Astrocyte (in vitro differentiated cells and primary cell): ENCODE results near the gene STXBP5. TPM values are rescaled to one million over a fixed set of nuclear protein-coding genes. Genes with fewer than 3 reads are reported as not detected.

Source experiments
- DNase-seq: peaks from one replicate; pipeline ENCODE4 v3.0.0-alpha.2; 2010; ENCODE audit warnings: low read depth
- FAIRE-seq: peaks from 2 replicates; lab custom pipeline; 2011; peaks lifted over from hg19 to GRCh38; lab: Jason Lieb, UNC
- H2AFZ ChIP-seq: 2 replicates; pipeline ENCODE4 v1.6.0; 2012; ENCODE audit warnings: low read depth, low read length, inconsistent platforms
- H3K27ac ChIP-seq: 2 replicates; pipeline ENCODE4 v1.5.1; 2011; ENCODE audit warnings: low read depth, low read length, inconsistent platforms
- H3K27me3 ChIP-seq: 2 replicates; pipeline ENCODE4 v1.6.0; 2011; ENCODE audit warnings: low read length, inconsistent platforms; ENCODE audit not compliant: insufficient read depth
- H3K36me3 ChIP-seq: 2 replicates; pipeline ENCODE4 v1.5.1; 2011; ENCODE audit warnings: low read length, inconsistent platforms; ENCODE audit not compliant: insufficient read depth
- H3K4me1 ChIP-seq: 2 replicates; pipeline ENCODE4 v1.5.1; 2011; ENCODE audit warnings: low read length, inconsistent platforms; ENCODE audit not compliant: insufficient read depth
- H3K4me2 ChIP-seq: 2 replicates; pipeline ENCODE4 v1.6.0; 2012; ENCODE audit warnings: low read length, inconsistent platforms
- H3K4me3 ChIP-seq: 2 replicates; pipeline ENCODE4 v1.5.1; 2011; ENCODE audit warnings: low read depth, mild to moderate bottlenecking, low read length, inconsistent platforms; ENCODE audit not compliant: insufficient read depth
- H3K79me2 ChIP-seq: 2 replicates; pipeline ENCODE4 v1.6.0; 2012; ENCODE audit warnings: mild to moderate bottlenecking, low read length, inconsistent platforms; ENCODE audit not compliant: insufficient read depth
- H3K9ac ChIP-seq: 2 replicates; pipeline ENCODE4 v1.6.0; 2012; ENCODE audit warnings: mild to moderate bottlenecking, low read length, inconsistent platforms
- H3K9me3 ChIP-seq: 2 replicates; pipeline ENCODE4 v1.5.1; 2012; ENCODE audit warnings: low read depth, mild to moderate bottlenecking, low read length, inconsistent platforms; ENCODE audit not compliant: insufficient read depth
- H4K20me1 ChIP-seq: 2 replicates; pipeline ENCODE4 v1.6.0; 2012; ENCODE audit warnings: low read length, inconsistent platforms; ENCODE audit not compliant: insufficient read depth
- H3K27ac Mint-ChIP-seq: one replicate; pipeline ENCODE4 v1.8.0; 2021; ENCODE audit warnings: mild to moderate bottlenecking, mixed read lengths; ENCODE audit not compliant: unreplicated experiment
- H3K27me3 Mint-ChIP-seq: one replicate; pipeline ENCODE4 v1.8.0; 2021; ENCODE audit warnings: low read depth, mixed read lengths; ENCODE audit not compliant: unreplicated experiment
- H3K36me3 Mint-ChIP-seq: one replicate; pipeline ENCODE4 v1.8.0; 2021; ENCODE audit warnings: low read depth, mixed read lengths; ENCODE audit not compliant: unreplicated experiment
- H3K4me1 Mint-ChIP-seq: one replicate; pipeline ENCODE4 v1.8.0; 2021; ENCODE audit warnings: low read depth, mixed read lengths; ENCODE audit not compliant: unreplicated experiment
- H3K4me3 Mint-ChIP-seq: one replicate; pipeline ENCODE4 v1.8.0; 2021; ENCODE audit warnings: mild to moderate bottlenecking, moderate library complexity, mixed read lengths; ENCODE audit not compliant: unreplicated experiment
- H3K9me3 Mint-ChIP-seq: one replicate; pipeline ENCODE4 v1.8.0; 2021; ENCODE audit warnings: mild to moderate bottlenecking, mixed read lengths; ENCODE audit not compliant: unreplicated experiment
- CTCF ChIP-seq: IDR thresholded peaks from 2 replicates; pipeline ENCODE4 v1.5.1; 2011; ENCODE audit warnings: low read depth, mild to moderate bottlenecking, inconsistent platforms, low read length, moderate library complexity; ENCODE audit not compliant: insufficient read depth
- EZH2 ChIP-seq: IDR thresholded peaks from 2 replicates; pipeline ENCODE4 v1.6.1; 2012; ENCODE audit warnings: mild to moderate bottlenecking, low read length, inconsistent platforms; ENCODE audit not compliant: insufficient read depth
- total RNA-seq: library from RNA; stranded (reverse); gene quantifications from 2 replicates; pipeline ENCODE4 v1.2.1, GENCODE V29; 2021

Gene STXBP5
- total RNA-seq, 1 donor from 2014 or later: 25.7 TPM

- H3K4me1 Mint-ChIP-seq: peaks cover 4% of the 10 kb centered on the region
- Histone ChIP-seq H3K27ac (peak overlapping the region; percentile 17), H3K4me2 (no peak overlapping the region), H4K20me1 (no peaks in the 10 kb centered on the region), H3K4me1 (peaks cover 3% of the 10 kb centered on the region), H2AFZ (no peak overlapping the region), H3K9ac (no peak overlapping the region), H3K9me3 (no peaks in the 10 kb centered on the region), H3K36me3 (no peaks in the 10 kb centered on the region), H3K27me3 (no peaks in the 10 kb centered on the region), H3K79me2 (no peaks in the 10 kb centered on the region), H3K4me3 (no peak overlapping the region)
- DNase-seq (peak; percentile 74), FAIRE-seq (peak; percentile 60)
- no peak overlapping the region for H3K27ac Mint-ChIP-seq
- no peaks in the 10 kb centered on the region for H3K36me3 Mint-ChIP-seq
- no peaks in the 10 kb centered on the region for H3K27me3 Mint-ChIP-seq
- no peaks in the 10 kb centered on the region for H3K9me3 Mint-ChIP-seq
- TF ChIP-seq EZH2: no peak
- TF ChIP-seq CTCF: no peak
- H3K4me3 Mint-ChIP-seq: no peak overlapping the region
Observed at GRCh38 chr6:147161974-147162495, 42.2 kb upstream of the STXBP5 start.

DNA sequence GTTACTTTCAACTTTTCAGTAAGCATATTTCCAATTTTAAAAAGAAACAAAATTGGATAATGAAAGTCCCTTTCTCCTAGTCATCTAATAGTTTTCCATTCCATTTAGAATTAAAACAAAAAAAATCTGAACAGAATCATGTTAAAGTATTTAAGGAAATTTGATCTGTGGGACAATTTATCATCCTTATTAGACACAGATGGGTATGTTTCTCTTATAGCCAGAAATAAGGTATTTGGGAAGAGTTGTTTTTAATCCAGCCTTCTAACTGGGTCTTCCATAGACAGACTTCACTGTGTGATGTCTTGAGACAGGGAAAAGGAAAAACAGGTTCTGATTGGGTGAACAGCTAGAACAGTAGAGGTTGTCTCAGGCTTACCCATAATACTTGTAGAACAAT lies 39.5 kb upstream of the STXBP5 start:
- H3K4me3 ChIP-seq: no peak overlapping the region
- no peak overlapping the region for H3K27ac ChIP-seq
- no peak overlapping the region for H3K4me2 ChIP-seq
- TF ChIP-seq EZH2 (no peak), CTCF (no peak)
- H3K4me1 Mint-ChIP-seq: no peaks in the 10 kb centered on the region
- no peaks in the 10 kb centered on the region for H3K36me3 ChIP-seq
- H3K9me3 Mint-ChIP-seq: no peaks in the 10 kb centered on the region
- no peaks in the 10 kb centered on the region for H3K27me3 Mint-ChIP-seq
- H4K20me1 ChIP-seq: no peaks in the 10 kb centered on the region
- H3K4me1 ChIP-seq: peaks cover 6% of the 10 kb centered on the region
- no peak overlapping the region for H2AFZ ChIP-seq
- no peaks in the 10 kb centered on the region for H3K36me3 Mint-ChIP-seq
- FAIRE-seq (no peak), DNase-seq (no peak)
- H3K9me3 ChIP-seq: no peaks in the 10 kb centered on the region
- no peaks in the 10 kb centered on the region for H3K79me2 ChIP-seq
- H3K9ac ChIP-seq: no peak overlapping the region
- no peaks in the 10 kb centered on the region for H3K27me3 ChIP-seq
- no peak overlapping the region for H3K27ac Mint-ChIP-seq
- no peak overlapping the region for H3K4me3 Mint-ChIP-seq

DNA sequence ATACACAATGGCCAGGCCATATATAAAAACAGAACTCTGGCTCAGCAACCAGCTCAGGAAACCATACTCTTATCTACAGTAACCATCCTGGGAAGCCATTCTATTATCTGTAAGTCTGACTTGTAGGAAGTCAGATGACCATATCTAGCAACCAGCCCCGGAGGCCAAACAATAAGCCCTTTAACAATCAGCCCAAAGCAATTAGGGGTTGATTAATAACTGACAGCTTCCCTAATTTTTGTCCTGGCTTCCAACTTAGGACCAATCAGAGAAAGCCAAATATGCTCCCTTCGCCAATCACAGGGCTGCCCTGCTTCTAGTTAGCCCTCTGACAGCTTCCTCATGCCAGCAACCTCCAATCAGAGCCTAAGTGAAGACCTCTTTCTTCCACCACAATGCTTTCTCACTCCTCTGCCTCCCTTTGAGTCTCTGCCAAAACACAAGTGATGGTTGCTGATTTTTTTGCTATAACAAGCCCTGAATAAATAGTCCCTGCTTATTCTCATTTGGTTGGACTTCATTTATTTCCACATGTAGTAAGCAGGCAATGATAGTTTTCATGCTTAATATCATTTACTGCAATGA lies 37.8 kb upstream of the STXBP5 start:
- H3K36me3 Mint-ChIP-seq: no peaks in the 10 kb centered on the region
- H3K4me3 Mint-ChIP-seq: no peak overlapping the region
- Histone ChIP-seq H3K36me3 (no peaks in the 10 kb centered on the region), H3K9ac (no peak overlapping the region), H3K4me1 (peaks cover 17% of the 10 kb centered on the region), H3K27ac (no peak overlapping the region), H3K79me2 (no peaks in the 10 kb centered on the region), H4K20me1 (no peaks in the 10 kb centered on the region), H3K9me3 (no peaks in the 10 kb centered on the region), H3K4me3 (no peak overlapping the region), H3K27me3 (no peaks in the 10 kb centered on the region), H3K4me2 (no peak overlapping the region), H2AFZ (no peak overlapping the region)
- H3K4me1 Mint-ChIP-seq: peaks cover 8% of the 10 kb centered on the region
- TF ChIP-seq CTCF: no peak
- no peak for TF ChIP-seq EZH2
- no peaks in the 10 kb centered on the region for H3K27me3 Mint-ChIP-seq
- no peak overlapping the region for H3K27ac Mint-ChIP-seq
- FAIRE-seq (peak; percentile 52), DNase-seq (peak; percentile 51)
- no peaks in the 10 kb centered on the region for H3K9me3 Mint-ChIP-seq
